ENCODE data around the gene FRMD4A. TPM values are rescaled to one million over a fixed set of nuclear protein-coding genes. Genes with fewer than 3 reads are reported as not detected.

Gene FRMD4A
- total and polyA plus RNA-seq, 7 donors, result 2.9 to 9.1 (median 6.2) TPM

- 87 to 90% (median 87%) methylated on average over 41 to 49 of the region's 49 CpGs for WGBS, 3 donors
- no peak overlapping the region for H3K27ac ChIP-seq
- TF ChIP-seq CTCF (IDR thresholded peaks at IDR 0.05), result no peak
Observed at GRCh38 chr10:13657101-13657680, 673.5 kb downstream of the FRMD4A start.

GRCh38 chr10:13656337-13657100, 674.2 kb downstream of the FRMD4A start:
- no peak overlapping the region for H3K27ac ChIP-seq
- H3K36me3 ChIP-seq (ENCODE audit: insufficient read depth in 1 of 2, low read depth in 1 of 2), result peaks cover 0 to 50% of the 10 kb centered on the region in 2 donors
- H3K9me3 ChIP-seq, result no peaks in the 10 kb centered on the region
- 89 to 92% (median 91%) methylated on average over 65 to 68 of the region's 68 CpGs for WGBS, 3 donors
- H3K4me1 ChIP-seq, result peaks cover 8% of the 10 kb centered on the region
- intact Hi-C loops (cut with DNase I), result no loop called here
- no peaks in the 10 kb centered on the region for H3K27me3 ChIP-seq (ENCODE audit: insufficient read depth in 3 of 3, low read length in 2 of 3)
- no peak for ATAC-seq
- no peak overlapping the region for H3K4me3 ChIP-seq
- no peak for DNase-seq
- no peak for TF ChIP-seq CTCF (IDR thresholded peaks at IDR 0.05)

More at GRCh38 chr10:13657101-13657680, 673.5 kb downstream of the FRMD4A start:
- peaks cover 8% of the 10 kb centered on the region for H3K4me1 ChIP-seq
- intact Hi-C loops (cut with DNase I), result no loop called here
- H3K9me3 ChIP-seq, result no peaks in the 10 kb centered on the region
- no peak for ATAC-seq
- peaks cover 0 to 49% of the 10 kb centered on the region in 2 donors for H3K36me3 ChIP-seq (ENCODE audit: insufficient read depth in 1 of 2, low read depth in 1 of 2)
- H3K27me3 ChIP-seq (ENCODE audit: insufficient read depth in 3 of 3, low read length in 2 of 3), result no peaks in the 10 kb centered on the region
- no peak for DNase-seq
- no peak overlapping the region for H3K4me3 ChIP-seq

GRCh38 chr10:13654846-13655245, 675.9 kb downstream of the FRMD4A start:
- Histone ChIP-seq H3K27me3 (ENCODE audit: insufficient read depth in 3 of 3, low read length in 2 of 3) (no peaks in the 10 kb centered on the region), H3K27ac (no peak overlapping the region), H3K9me3 (no peaks in the 10 kb centered on the region), H3K36me3 (ENCODE audit: insufficient read depth in 1 of 2, low read depth in 1 of 2) (peaks cover 0 to 64% of the 10 kb centered on the region in 2 donors), H3K4me3 (no peak overlapping the region), H3K4me1 (peaks cover 6% of the 10 kb centered on the region)
- no peak for ATAC-seq
- 88 to 96% (median 94%) methylated on average over 4 of the region's 4 CpGs for WGBS, 3 donors
- TF ChIP-seq CTCF (IDR thresholded peaks at IDR 0.05), result no peak
- DNase-seq, result no peak
- intact Hi-C loops (cut with DNase I), result no loop called here

GRCh38 chr10:13654118-13654830, 676.5 kb downstream of the FRMD4A start:
- Histone ChIP-seq H3K27ac (no peak overlapping the region), H3K9me3 (no peaks in the 10 kb centered on the region), H3K4me3 (no peak overlapping the region), H3K27me3 (ENCODE audit: insufficient read depth in 3 of 3, low read length in 2 of 3) (no peaks in the 10 kb centered on the region), H3K4me1 (peaks cover under 1% of the 10 kb centered on the region), H3K36me3 (ENCODE audit: insufficient read depth in 1 of 2, low read depth in 1 of 2) (peaks cover 0 to 70% of the 10 kb centered on the region in 2 donors)
- ATAC-seq (no peak), DNase-seq (no peak)
- intact Hi-C loops (cut with DNase I), result no loop called here
- WGBS, 3 donors, result 73 to 77% (median 73%) methylated on average over 8 of the region's 8 CpGs
- TF ChIP-seq CTCF (IDR thresholded peaks at IDR 0.05), result no peak

Measured in psoas muscle (tissue), 8 donors.